Subcutaneous abdominal adipose tissue (tissue), 5 donors: ENCODE data around the gene ACAD10.

Experiments
- H3K27ac ChIP-seq: one replicate; pipeline ENCODE4 v1.7.0; 2013; ENCODE audit warnings: low read depth, mild to moderate bottlenecking, inconsistent platforms, low read length, moderate library complexity
- H3K27me3 ChIP-seq, 5 donors: one replicate each; pipeline ENCODE4 v1.7.0; 2013; ENCODE audit warnings: low read length in 5 of 5, inconsistent platforms in 1 of 5; ENCODE audit not compliant: control insufficient read depth in 5 of 5, insufficient read depth in 4 of 5
- H3K36me3 ChIP-seq, 5 donors: one replicate each; pipeline ENCODE4 v1.7.0; 2013; ENCODE audit warnings: low read length in 5 of 5; ENCODE audit not compliant: control insufficient read depth in 5 of 5, insufficient read depth in 5 of 5
- H3K4me1 ChIP-seq, 5 donors: one replicate each; pipeline ENCODE4 v1.7.0; 2013; ENCODE audit warnings: low read length in 5 of 5, mild to moderate bottlenecking in 3 of 5, moderate library complexity in 1 of 5; ENCODE audit not compliant: control insufficient read depth in 5 of 5, insufficient read depth in 5 of 5
- H3K4me3 ChIP-seq, 5 donors: one replicate each; pipeline ENCODE4 v1.7.0; 2013; ENCODE audit warnings: low read length in 5 of 5, low read depth in 1 of 5
- H3K9ac ChIP-seq, 5 donors: one replicate each; pipeline ENCODE4 v1.7.0; 2013; ENCODE audit warnings: low read length in 5 of 5, mild to moderate bottlenecking in 4 of 5, moderate library complexity in 3 of 5
- H3K9me3 ChIP-seq, 5 donors: one replicate each; pipeline ENCODE4 v1.7.0; 2013; ENCODE audit warnings: low read length in 5 of 5; ENCODE audit not compliant: control insufficient read depth in 5 of 5
- donor health status: healthy.
- donor health status: healthy.
- donor health status: healthy.
- donor health status: healthy.
- donor health status: healthy.

The ACAD10 gene

GRCh38 chr12:111798182-111798581 is 112.3 kb downstream of the ACAD10 start:
- Histone ChIP-seq H3K4me3 (no peak overlapping the region), H3K36me3 (peaks cover 12 to 86% (median 76%) of the 10 kb centered on the region in 5 donors), H3K4me1 (peaks cover 0 to 2% (median 0%) of the 10 kb centered on the region in 5 donors), H3K9me3 (no peaks in the 10 kb centered on the region), H3K27me3 (no peaks in the 10 kb centered on the region), H3K9ac (no peak overlapping the region), H3K27ac (no peak overlapping the region)

DNA sequence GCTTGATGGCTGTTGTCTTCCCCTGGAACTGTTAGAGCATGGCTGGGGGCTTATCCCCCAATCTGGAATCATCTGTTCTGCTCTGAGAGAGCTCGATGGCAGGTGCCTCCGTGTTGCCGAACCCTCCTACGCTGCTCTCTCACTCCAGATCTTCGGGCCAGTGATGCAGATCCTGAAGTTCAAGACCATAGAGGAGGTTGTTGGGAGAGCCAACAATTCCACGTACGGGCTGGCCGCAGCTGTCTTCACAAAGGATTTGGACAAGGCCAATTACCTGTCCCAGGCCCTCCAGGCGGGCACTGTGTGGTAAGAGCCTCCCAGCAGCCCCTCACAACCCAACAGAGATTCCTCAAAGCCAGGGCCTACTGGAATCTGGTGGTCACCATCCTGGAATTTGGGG is 113.9 kb downstream of the ACAD10 start:
- Histone ChIP-seq H3K27me3 (no peaks in the 10 kb centered on the region), H3K9ac (no peak overlapping the region), H3K36me3 (peaks cover 14 to 81% (median 76%) of the 10 kb centered on the region in 5 donors), H3K4me3 (no peak overlapping the region), H3K27ac (no peak overlapping the region), H3K9me3 (no peaks in the 10 kb centered on the region), H3K4me1 (peaks cover 0 to 2% (median 0%) of the 10 kb centered on the region in 5 donors)

- no peaks in the 10 kb centered on the region for H3K9me3 ChIP-seq
- no peaks in the 10 kb centered on the region for H3K27me3 ChIP-seq
- H3K4me1 ChIP-seq = no peaks in the 10 kb centered on the region
- H3K27ac ChIP-seq = no peak overlapping the region
- no peak overlapping the region for H3K4me3 ChIP-seq
- peaks cover 9 to 78% (median 73%) of the 10 kb centered on the region in 5 donors for H3K36me3 ChIP-seq
- no peak overlapping the region for H3K9ac ChIP-seq
These were observed 117.3 kb downstream of the ACAD10 start for GRCh38 chr12:111803038-111803626.

- H3K36me3 ChIP-seq = peaks cover 9 to 78% (median 73%) of the 10 kb centered on the region in 5 donors
- H3K27ac ChIP-seq = no peak overlapping the region
- H3K9me3 ChIP-seq = no peaks in the 10 kb centered on the region
- no peaks in the 10 kb centered on the region for H3K27me3 ChIP-seq
- no peaks in the 10 kb centered on the region for H3K4me1 ChIP-seq
- H3K9ac ChIP-seq = no peak overlapping the region
- H3K4me3 ChIP-seq = no peak overlapping the region
These were observed 118.0 kb downstream of the ACAD10 start for GRCh38 chr12:111803851-111804250.

DNA sequence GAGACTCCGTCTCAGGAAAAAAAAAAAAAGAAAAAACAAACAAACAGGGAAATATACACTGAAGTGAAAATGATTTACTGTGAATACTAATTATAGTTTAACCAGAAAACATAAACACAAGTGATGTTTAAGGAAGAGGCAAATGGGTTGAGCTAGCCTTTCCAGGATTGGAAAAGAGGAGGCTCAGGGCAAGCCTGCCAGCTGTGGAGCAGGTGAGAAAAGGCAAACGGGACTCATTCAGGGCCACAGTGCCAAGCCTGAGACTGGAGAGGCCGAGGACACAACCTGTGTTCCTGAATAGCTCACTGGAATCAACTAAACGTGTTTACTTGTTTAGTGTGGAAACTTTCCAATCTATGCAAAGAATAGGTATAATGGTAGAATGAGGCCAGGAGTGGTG is 120.5 kb downstream of the ACAD10 start:
- no peak overlapping the region for H3K4me3 ChIP-seq
- peaks cover 14 to 75% (median 67%) of the 10 kb centered on the region in 5 donors for H3K36me3 ChIP-seq
- no peaks in the 10 kb centered on the region for H3K27me3 ChIP-seq
- no peaks in the 10 kb centered on the region for H3K9me3 ChIP-seq
- no peak overlapping the region for H3K9ac ChIP-seq
- H3K4me1 ChIP-seq = no peaks in the 10 kb centered on the region
- no peak overlapping the region for H3K27ac ChIP-seq
